Motor neuron (in vitro differentiated cells): ENCODE measurements around the gene GRIK3. TPM values are rescaled to one million over a fixed set of nuclear protein-coding genes. Genes with fewer than 3 reads are reported as not detected.

ENCODE experiments used
- ATAC-seq, 8 experiments: fragments of 200-7000 bp; cut with Tn5 transposase; replicated peaks in 6 of 8; 2 replicates each; pipeline ENCODE4 v1.8.0; 2021; ENCODE audit warnings: mild to moderate bottlenecking in 8 of 8, moderate library complexity in 8 of 8
- H3K27ac ChIP-seq, 2 donors: fragments of 250-450 bp; sonication (Bioruptor Pico); 2 replicates each; pipeline ENCODE4 v1.9.0; 2021; ENCODE audit warnings: antibody characterized with exemption in 2 of 2, mild to moderate bottlenecking in 2 of 2, moderate library complexity in 1 of 2
- H3K4me1 ChIP-seq, 2 donors: fragments of 250-450 bp; sonication (Bioruptor Pico); replicated peaks in 1 of 2; 2 replicates each; pipeline ENCODE4 v1.6.1; 2021; ENCODE audit warnings: antibody characterized with exemption in 2 of 2, mild to moderate bottlenecking in 2 of 2, moderate library complexity in 1 of 2
- H3K4me3 ChIP-seq, 5 donors: fragments of 250-450 bp; sonication (Bioruptor Pico); 2 replicates each; pipeline ENCODE4 v1.9.0; 2021; ENCODE audit warnings: antibody characterized with exemption in 5 of 5, mild to moderate bottlenecking in 5 of 5, moderate library complexity in 4 of 5
- WGBS, 10 experiments: fragments of 450-650 bp; shearing (Covaris generic); methylation state at CpG; one replicate each; pipeline ENCODE4 v1.0.0; 2022; 5-methylcytosine and 5-hydroxymethylcytosine counted together
- in situ Hi-C, 9 experiments: fragments of 400-800 bp; cut with MboI; loops; one replicate each; pipeline ENCODE4 v1.15.0; 2021; ENCODE audit warnings: low sequenced_read_pairs in 9 of 9, low pct_unique_long_range_greater_than_20kb in 2 of 9; ENCODE audit not compliant: unreplicated experiment in 9 of 9
- total RNA-seq, 8 experiments: library from RNA; unstranded; fragments of 300-600 nt; gene quantifications; 2 replicates each; pipeline versions ENCODE4 v1.2.3 to v1.2.4, GENCODE V29; 2022

GRIK3 gene
- total RNA-seq, 8 experiments from 2014 or later, result 0.73 to 21.1 (median 11.9) TPM

DNA sequence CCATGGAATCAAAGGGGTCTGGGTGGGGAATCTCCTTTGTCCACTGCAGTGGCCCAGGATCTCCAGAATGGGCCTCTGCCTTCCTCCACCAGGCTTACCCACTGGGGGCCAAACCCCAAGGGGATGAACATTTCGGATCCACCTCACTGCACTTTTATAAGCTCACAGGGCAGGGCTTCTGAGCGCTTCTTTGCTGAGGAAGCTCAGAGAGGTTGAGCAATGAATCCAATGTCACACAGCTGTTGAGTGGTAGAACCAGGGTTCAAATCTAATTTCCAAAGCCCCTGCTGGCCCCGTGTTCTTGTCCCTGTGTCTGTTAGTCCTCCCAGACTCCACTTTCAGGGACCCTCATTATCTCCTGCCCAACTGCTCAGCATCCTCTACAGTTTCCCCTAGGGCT is 250.8 kb downstream of the GRIK3 start:
- H3K27ac ChIP-seq, result no peak overlapping the region
- in situ Hi-C loops, result no loop called here
- H3K4me1 ChIP-seq, result peaks cover 21 to 32% of the 10 kb centered on the region in 2 donors
- 0 to 94% (median 53%) methylated on average over 1 to 3 of the region's 3 CpGs; no CpG with 5 or more reads in 4 of the 10 experiments for WGBS, 10 experiments
- no peak for ATAC-seq
- no peak overlapping the region for H3K4me3 ChIP-seq

DNA sequence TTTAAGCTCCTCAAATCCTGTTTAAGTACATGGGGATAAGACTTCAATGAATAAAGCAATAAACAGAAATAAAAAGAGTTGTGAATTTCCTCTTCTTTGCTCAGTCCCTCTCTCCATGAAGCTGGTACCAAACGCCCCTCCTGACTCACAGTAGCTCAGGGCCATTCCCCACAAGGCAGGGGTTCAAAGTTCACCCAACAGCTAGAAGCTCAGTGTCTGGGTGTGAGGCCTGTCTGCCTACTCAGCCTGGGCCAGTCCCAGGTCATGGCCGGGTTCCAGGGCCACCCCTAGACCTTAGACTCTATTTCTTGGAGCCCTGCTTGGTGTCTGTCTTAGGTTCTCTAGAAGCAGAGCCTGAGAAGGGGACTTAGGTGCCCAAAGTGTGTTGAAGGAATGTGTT is 251.5 kb downstream of the GRIK3 start:
- in situ Hi-C loops, result no loop called here
- no peak for ATAC-seq
- Histone ChIP-seq H3K4me1 (peaks cover 22 to 35% of the 10 kb centered on the region in 2 donors), H3K27ac (no peak overlapping the region), H3K4me3 (no peak overlapping the region)
- WGBS, 10 experiments, result 0 to 83% (median 60%) methylated on average over 1 to 2 of the region's 2 CpGs; no CpG with 5 or more reads in 4 of the 10 experiments

DNA sequence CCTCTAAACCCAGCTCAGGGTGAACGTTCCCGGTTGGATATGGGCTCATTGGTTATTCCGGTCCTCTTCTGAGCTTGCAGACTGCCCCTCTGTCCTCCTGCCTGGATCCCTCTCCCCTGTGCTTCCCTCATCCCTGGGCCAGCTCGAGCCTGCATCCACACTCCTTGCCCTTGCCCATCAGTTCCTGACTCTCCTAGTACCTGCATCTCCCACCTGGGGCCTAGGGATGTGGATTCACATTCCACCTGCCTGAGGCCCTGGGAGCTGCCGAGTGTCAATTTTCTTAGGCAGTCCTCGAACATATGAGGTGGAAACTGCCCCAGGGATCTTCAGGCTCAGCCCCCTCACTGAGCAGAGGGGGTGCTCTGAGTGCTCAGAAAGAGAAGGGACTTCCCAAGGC is 252.2 kb downstream of the GRIK3 start:
- ATAC-seq, result no peak
- WGBS, 10 experiments, result 0 to 88% (median 50%) methylated on average over 1 to 5 of the region's 6 CpGs; no CpG with 5 or more reads in 3 of the 10 experiments
- in situ Hi-C loops, result no loop called here
- H3K4me3 ChIP-seq, result no peak overlapping the region
- no peak overlapping the region for H3K27ac ChIP-seq
- peaks cover 23 to 33% of the 10 kb centered on the region in 2 donors for H3K4me1 ChIP-seq

DNA sequence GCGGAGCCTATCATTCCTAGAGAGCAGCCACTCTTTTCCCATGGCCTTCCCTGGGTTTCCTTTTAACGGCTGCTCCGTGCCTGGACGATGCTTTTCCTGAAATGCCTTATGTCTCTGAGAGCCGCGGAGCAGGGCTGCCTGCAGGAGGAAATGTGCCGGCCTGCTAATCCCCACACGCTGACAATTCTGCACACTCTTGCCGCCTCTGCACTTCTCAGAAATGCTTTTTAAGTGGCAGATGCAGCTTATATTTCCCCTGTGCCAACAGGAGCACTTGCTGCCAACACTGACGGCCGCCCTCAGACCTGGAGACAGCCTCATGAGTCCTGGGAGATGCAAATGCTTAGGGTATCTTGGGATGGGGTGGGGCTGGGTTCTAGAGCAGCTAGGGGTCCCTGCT is 253.2 kb downstream of the GRIK3 start:
- 0 to 95% (median 85%) methylated on average over 1 to 11 of the region's 11 CpGs; no CpG with 5 or more reads in 2 of the 10 experiments for WGBS, 10 experiments
- H3K4me1 ChIP-seq, result peaks cover 29 to 31% of the 10 kb centered on the region in 2 donors
- no peak overlapping the region for H3K27ac ChIP-seq
- in situ Hi-C loops, result no loop called here
- H3K4me3 ChIP-seq, result no peak overlapping the region
- no peak for ATAC-seq

DNA sequence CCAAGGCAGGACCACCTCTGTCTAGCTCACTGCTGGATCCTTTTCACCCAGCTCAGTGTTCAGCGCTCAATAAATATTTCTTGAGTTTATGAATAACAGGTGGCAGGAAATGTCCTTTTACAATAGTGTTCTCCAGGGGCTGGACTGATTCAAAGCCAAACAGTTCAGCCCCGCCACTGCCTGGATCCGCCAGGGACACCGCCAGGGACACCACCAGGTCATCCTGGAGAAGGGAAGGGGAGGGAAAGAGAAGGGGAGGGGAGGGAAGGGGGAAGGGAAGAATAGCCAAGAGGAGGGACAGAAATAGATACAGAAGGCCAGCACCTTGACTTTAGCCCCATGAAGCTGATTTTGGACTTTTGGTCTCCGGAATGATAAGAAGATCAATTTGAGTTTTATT is 255.6 kb downstream of the GRIK3 start:
- H3K27ac ChIP-seq, result no peak overlapping the region
- H3K4me3 ChIP-seq, result no peak overlapping the region
- H3K4me1 ChIP-seq, result peaks cover 51 to 54% of the 10 kb centered on the region in 2 donors
- in situ Hi-C loops, result no loop called here
- peak in 5 of 8 experiments; percentile 26 to 73 (median 72) for ATAC-seq
- 17 to 100% (median 83%) methylated on average over 1 to 4 of the region's 5 CpGs; no CpG with 5 or more reads in 5 of the 10 experiments for WGBS, 10 experiments

DNA sequence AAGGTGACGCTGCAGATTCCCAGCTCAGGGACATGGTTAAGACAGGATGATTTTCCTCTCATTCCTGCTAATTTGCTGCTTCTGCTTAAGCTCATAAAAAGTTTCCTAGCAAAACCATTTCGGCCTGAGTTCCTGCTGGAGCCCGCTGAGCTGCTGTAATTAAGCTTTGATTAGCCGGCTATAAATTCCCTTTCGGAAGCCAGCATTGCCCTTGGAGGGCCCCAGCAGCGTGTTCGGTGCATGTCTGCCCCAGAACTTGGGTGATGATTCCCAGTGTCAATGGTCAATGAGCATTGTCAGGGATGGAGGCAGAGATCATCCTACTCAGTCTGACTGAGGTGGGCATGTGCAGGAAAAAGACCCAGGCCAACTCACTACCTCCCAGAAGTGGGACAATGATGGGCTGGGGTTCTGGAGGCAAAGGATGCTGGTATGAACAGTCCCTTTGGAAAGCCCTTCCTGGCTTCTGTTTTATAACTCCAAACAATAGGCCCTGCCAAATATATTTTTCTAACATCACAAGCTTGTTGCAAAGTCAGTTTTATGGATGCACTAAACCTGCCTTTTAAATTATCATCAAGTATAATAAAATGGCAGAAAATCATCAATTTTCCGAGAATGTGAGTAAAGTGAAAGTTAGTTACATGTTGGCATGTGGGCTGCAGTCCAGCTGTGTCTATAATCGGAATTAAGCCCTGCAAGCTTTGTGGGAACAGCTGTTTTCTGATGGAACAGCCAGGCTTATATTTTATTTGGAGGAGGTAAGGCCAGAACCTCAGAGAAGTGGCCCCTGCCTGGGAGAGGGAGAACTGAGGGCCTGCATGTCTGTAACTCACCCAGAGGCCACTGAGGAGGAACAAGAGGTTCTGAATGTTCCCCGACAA is 257.1 kb downstream of the GRIK3 start:
- ATAC-seq, result peak in 4 of 8 experiments; percentile 10 to 42 (median 22)
- in situ Hi-C loops, result no loop called here
- Histone ChIP-seq H3K4me1 (peaks cover 55 to 57% of the 10 kb centered on the region in 2 donors), H3K4me3 (no peak overlapping the region), H3K27ac (no peak overlapping the region)
- 0 to 88% (median 61%) methylated on average over 1 to 8 of the region's 10 CpGs for WGBS, 10 experiments

DNA sequence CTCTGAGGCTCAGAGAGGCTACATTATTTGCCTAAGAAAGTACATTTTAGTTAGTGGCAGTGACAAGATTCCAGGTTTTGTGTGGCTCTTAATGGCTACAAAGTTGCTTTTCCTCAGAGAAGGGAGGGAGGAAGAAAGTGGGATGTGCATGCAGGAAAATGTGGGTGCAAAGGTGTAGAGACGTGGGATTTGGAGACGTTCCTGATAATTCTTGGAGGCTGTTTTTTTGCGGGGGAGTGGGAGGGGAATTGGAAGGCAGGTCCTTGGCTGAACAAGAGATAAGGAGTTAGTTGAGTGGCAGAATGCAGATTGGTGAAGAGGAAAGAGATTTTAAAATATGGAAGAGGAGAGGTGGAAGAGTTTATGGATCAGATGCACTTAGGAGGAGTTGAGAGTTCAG is 258.1 kb downstream of the GRIK3 start:
- no peak overlapping the region for H3K27ac ChIP-seq
- in situ Hi-C loops, result no loop called here
- H3K4me1 ChIP-seq, result peaks cover 57 to 59% of the 10 kb centered on the region in 2 donors
- ATAC-seq, result no peak
- 18 to 100% (median 88%) methylated on average over 1 to 3 of the region's 3 CpGs; no CpG with 5 or more reads in 3 of the 10 experiments for WGBS, 10 experiments
- H3K4me3 ChIP-seq, result no peak overlapping the region

DNA sequence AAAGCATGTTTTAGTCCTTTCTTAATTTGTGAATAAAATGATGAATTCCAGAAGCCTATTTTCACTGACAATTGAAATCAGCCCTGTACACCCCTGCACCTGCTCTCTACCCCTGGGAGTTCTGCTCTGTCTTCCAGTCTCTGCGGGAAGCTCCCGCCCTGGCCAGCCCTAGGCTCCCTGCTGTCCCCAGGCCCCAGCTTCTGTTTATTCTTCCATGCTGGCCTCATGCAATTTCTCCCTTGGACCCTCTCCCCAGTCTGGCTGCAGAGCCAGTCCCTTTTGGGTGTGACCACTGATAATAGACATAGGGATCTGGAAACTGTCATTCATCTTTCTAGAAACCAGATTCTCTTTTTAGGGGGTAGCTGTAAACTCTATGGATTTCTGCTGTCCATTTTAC is 258.6 kb downstream of the GRIK3 start:
- Histone ChIP-seq H3K27ac (peak overlapping the region in 1 of 2 donors; percentile 18), H3K4me1 (peaks cover 61 to 62% of the 10 kb centered on the region in 2 donors), H3K4me3 (no peak overlapping the region)
- WGBS, 10 experiments, result 10 to 83% (median 48%) methylated on average over 1 to 2 of the region's 2 CpGs; no CpG with 5 or more reads in 2 of the 10 experiments
- in situ Hi-C loops, result no loop called here
- peak in 4 of 8 experiments; percentile 30 to 50 (median 39) for ATAC-seq

DNA sequence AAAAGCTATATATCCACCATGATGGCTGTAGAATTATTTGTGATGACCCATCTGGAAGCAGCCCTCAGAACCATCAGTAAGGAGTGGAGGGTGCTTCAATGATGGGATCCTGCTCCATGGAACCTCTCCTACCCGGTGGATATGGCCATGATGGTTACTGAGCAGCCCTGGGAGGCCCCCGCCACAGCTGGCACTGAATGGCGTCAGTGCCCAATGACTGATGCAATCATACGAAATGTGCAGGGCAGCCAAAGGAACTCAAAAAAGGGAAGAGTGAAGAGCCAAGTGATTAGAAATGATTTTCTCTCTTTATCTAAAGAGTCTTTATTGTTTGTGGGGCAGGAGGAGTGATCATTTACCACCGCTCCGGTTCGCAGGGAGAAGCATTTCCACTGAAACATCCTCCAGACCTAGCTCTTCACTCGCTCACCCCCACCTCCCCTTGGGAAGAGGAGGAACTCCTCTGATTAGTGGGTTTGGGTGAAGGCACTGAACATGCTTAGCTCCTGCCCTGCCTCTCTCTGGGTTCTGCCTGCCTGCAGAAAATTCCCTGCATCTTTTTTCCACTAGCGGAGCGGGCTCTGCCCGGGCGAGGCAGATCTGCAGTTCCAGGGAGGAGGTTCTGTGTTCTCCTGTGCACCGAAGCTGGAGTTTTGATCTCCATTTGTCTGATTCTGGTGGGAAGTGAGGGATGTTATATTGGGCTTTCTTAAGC is 260.3 kb downstream of the GRIK3 start:
- WGBS, 10 experiments, result 42 to 99% (median 86%) methylated on average over 2 to 11 of the region's 13 CpGs; no CpG with 5 or more reads in 1 of the 10 experiments
- in situ Hi-C loops, result no loop called here
- Histone ChIP-seq H3K4me1 (peaks cover 58 to 61% of the 10 kb centered on the region in 2 donors), H3K27ac (no peak overlapping the region), H3K4me3 (no peak overlapping the region)
- ATAC-seq, result peak in 2 of 8 experiments; percentile 18 to 46

DNA sequence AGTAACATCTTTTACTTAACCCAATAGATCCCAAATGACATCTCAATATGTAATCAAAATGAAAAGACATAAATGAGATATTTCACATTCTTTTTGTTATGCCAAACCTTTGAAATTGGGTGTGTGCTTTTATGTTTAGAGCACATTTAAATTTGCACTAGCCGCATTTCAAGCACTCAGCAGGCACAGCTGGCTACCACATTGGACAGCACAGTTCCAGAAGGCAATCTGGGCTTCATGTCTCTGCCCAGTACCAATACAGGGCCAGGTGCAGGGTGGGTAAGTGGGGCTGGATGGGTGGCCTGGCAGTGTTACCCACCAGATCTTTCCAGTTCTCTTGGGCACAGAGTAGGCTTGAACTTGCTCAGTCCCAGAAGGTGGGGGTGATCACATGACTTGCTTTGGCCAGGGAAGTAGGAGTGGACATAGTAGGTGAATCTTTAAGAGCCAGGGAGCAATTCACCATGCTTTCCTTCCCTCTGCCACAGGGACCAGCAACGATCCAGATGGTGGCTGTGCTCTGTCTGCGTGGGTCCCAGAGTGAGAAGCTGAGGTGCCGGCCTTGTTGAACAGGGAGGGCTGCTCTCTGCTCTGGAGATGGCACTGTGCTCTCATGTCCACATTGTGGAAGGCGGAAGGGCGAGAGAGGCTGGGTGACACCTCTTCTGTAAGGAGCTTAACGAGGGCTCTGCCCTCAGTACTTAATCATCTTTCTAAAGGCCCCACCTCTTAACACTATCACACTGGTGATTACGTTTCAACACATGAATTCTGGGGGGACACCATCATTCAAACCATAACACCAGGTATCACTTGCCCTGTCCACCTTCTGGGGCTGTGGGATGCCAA is 261.4 kb downstream of the GRIK3 start:
- H3K4me3 ChIP-seq, result no peak overlapping the region
- WGBS, 10 experiments, result 8 to 100% (median 74%) methylated on average over 1 to 7 of the region's 8 CpGs; no CpG with 5 or more reads in 3 of the 10 experiments
- H3K4me1 ChIP-seq, result peaks cover 52% of the 10 kb centered on the region in 2 donors
- in situ Hi-C loops, result no loop called here
- no peak overlapping the region for H3K27ac ChIP-seq
- ATAC-seq, result peak in 3 of 8 experiments; percentile 79 to 83 (median 81)

DNA sequence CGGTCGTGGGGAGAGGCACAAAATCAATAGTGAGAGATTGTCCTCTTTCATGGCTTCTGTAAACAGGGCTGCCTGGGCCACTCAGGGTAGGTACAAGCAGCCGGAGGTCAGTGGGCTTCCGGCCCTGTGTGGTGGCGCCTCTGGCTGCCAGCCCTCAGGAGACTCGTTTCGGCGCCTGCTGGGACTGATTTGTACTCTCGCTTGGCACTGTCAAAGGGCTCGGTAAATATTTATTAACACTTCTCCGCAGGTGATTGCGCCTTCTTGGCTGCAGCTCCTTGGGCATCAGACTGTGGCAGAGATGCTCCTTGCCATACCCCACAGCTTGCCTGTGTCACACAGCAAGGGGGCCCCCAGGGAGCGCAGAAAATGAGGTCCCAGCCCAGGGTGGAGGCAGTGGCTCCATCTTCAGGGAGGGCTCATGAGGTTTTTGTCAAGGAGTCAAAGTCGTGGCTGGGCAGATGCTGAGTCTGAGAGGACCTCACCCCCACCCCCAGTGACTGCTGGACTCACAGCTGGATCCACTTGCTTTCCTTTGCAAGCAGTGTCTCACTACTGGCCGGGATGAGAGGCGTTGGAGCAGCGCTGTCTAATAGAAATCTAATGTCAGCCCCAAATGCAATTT is 262.5 kb downstream of the GRIK3 start:
- ATAC-seq, result peak in 6 of 8 experiments; percentile 20 to 88 (median 80)
- Histone ChIP-seq H3K4me1 (peaks cover 44% of the 10 kb centered on the region in 2 donors), H3K4me3 (no peak overlapping the region), H3K27ac (peak overlapping the region in 1 of 2 donors; percentile 3)
- in situ Hi-C loops, result no loop called here
- 0 to 80% (median 19%) methylated on average over 1 to 16 of the region's 17 CpGs; no CpG with 5 or more reads in 2 of the 10 experiments for whole genome bisulfite sequencing, 10 experiments

DNA sequence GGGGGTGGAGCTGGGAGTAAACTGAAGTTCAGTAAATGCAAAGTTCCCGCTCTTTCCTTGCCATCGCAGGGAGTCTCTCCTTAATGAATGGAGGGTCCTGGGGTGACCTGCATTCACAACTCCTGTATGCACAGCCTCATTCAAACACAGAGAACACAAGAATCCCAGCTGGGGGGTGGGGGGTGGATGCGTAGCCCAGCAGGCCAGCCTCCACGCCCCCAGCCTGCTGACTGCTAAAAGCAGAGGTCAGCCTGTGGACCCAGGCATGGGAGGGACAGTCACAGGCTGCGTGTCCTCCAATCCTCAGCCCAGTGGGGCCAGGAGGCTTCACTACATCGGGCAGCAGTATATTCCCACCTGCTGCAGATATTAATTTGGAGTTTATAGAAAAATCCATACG is 263.1 kb downstream of the GRIK3 start:
- in situ Hi-C loops, result no loop called here
- Histone ChIP-seq H3K27ac (no peak overlapping the region), H3K4me3 (no peak overlapping the region), H3K4me1 (peaks cover 39 to 40% of the 10 kb centered on the region in 2 donors)
- peak in 5 of 8 experiments; percentile 57 to 83 (median 76) for ATAC-seq
- 0 to 56% (median 20%) methylated on average over 1 to 7 of the region's 7 CpGs; no CpG with 5 or more reads in 3 of the 10 experiments for WGBS, 10 experiments
